K562 (cell line): ENCODE results near the gene GOLGA8A. TPM values are rescaled to one million over a fixed set of nuclear protein-coding genes. Genes with fewer than 3 reads are reported as not detected.

Experiments used
- BRD4 ChIP-seq: fragments of 200-600 bp; sonication (generic); IDR thresholded peaks from 2 replicates; pipeline ENCODE4 v1.6.1; 2017; ENCODE audit warnings: inconsistent platforms
- BRF1 ChIP-seq: IDR thresholded peaks from 3 replicates; pipeline ENCODE4 v1.6.1; 2011; ENCODE audit warnings: borderline replicate concordance, mild to moderate bottlenecking; ENCODE audit not compliant: insufficient read length; ENCODE audit errors: extremely low read depth
- CBX1 ChIP-seq: sonication (generic); IDR thresholded peaks from 2 replicates; pipeline ENCODE4 v1.6.1; 2016; ENCODE audit warnings: antibody characterized with exemption, low read depth, mild to moderate bottlenecking
- CSDE1 ChIP-seq, 2 experiments: fragments of 450-650 bp; IDR thresholded peaks; 2 replicates each; pipeline ENCODE4 v1.6.1; 2016; ENCODE audit warnings: mild to moderate bottlenecking in 1 of 2
- GATAD2A ChIP-seq: fragments of 450-650 bp; IDR thresholded peaks from 2 replicates; pipeline ENCODE4 v1.6.1; 2017
- HLTF ChIP-seq: fragments of 450-650 bp; IDR thresholded peaks from 2 replicates; pipeline ENCODE4 v1.6.1; 2016
- HMG20A ChIP-seq: fragments of 450-650 bp; formaldehyde crosslinking; conservative IDR thresholded peaks from 2 replicates; pipeline ENCODE4 v1.4.0; 2020; ENCODE audit warnings: mild to moderate bottlenecking, mixed read lengths
- JUND ChIP-seq, 2 experiments: IDR thresholded peaks; 2 replicates in 1 of 2; 3 replicates in 1 of 2; pipeline ENCODE4 v1.6.1; 2011; ENCODE audit warnings: borderline replicate concordance in 2 of 2, low read depth in 2 of 2, low read length in 2 of 2, improper control_type of control experiment in 1 of 2, missing biosample characterization in 1 of 2, missing genetic modification characterization in 1 of 2, missing genetic modification reagents in 1 of 2
- L3MBTL2 ChIP-seq: fragments of 450-650 bp; IDR thresholded peaks from 2 replicates; pipeline ENCODE4 v1.6.1; 2016; ENCODE audit warnings: mild to moderate bottlenecking, moderate library complexity
- PHF21A ChIP-seq: fragments of 450-650 bp; IDR thresholded peaks from 2 replicates; pipeline ENCODE4 v1.6.1; 2017; ENCODE audit warnings: low read depth, borderline replicate concordance
- POLR2B ChIP-seq: fragments of 450-650 bp; IDR thresholded peaks from 2 replicates; pipeline ENCODE4 v1.6.1; 2018; ENCODE audit warnings: low read depth; ENCODE audit not compliant: partially characterized antibody
- RBM14 ChIP-seq: fragments of 200-400 bp; formaldehyde crosslinking; IDR thresholded peaks from 2 replicates; pipeline ENCODE4 v1.6.1; 2018; ENCODE audit warnings: low read depth, mild to moderate bottlenecking, low read length, moderate library complexity, borderline replicate concordance; ENCODE audit not compliant: insufficient read depth
- RBM15 ChIP-seq: fragments of 200-400 bp; formaldehyde crosslinking; IDR thresholded peaks from 2 replicates; pipeline ENCODE4 v1.6.1; 2018; ENCODE audit warnings: mild to moderate bottlenecking, low read length, moderate library complexity; ENCODE audit not compliant: insufficient read depth
- RBM34 ChIP-seq: fragments of 200-400 bp; formaldehyde crosslinking; IDR thresholded peaks from 2 replicates; pipeline ENCODE4 v1.6.1; 2018; ENCODE audit warnings: low read length, borderline replicate concordance; ENCODE audit not compliant: insufficient read depth
- SMAD2 ChIP-seq: fragments of 150-350 bp; IDR thresholded peaks from 2 replicates; pipeline ENCODE4 v1.6.1; 2014; ENCODE audit warnings: low read depth, mild to moderate bottlenecking, low read length
- SNIP1 ChIP-seq: fragments of 450-650 bp; IDR thresholded peaks from 2 replicates; pipeline ENCODE4 v1.7.1; 2017; ENCODE audit warnings: low read depth, mild to moderate bottlenecking
- ZFP1 ChIP-seq: fragments of 450-650 bp; formaldehyde crosslinking; IDR thresholded peaks from 2 replicates; pipeline ENCODE4 v1.4.0; 2020; ENCODE audit warnings: mild to moderate bottlenecking, mixed read lengths
- ZNF140 ChIP-seq: fragments of 250-450 bp; sonication (Bioruptor Pico); IDR thresholded peaks from 2 replicates; pipeline ENCODE4 v1.8.0; 2021; ENCODE audit warnings: moderate library complexity, mild to moderate bottlenecking, inconsistent platforms
- polyA plus RNA-seq, 8 experiments: library from polyadenylated mRNA; depleted of rRNA in 4 of 8; stranded (reverse) in 5 of 8; unstranded in 3 of 8; fragments of >200 nt; fragmentation: Nextera tagmentation in 2 of 8; fragmentation: Illumina TruSeq in 1 of 8; extraction: Ambion mirVana in 2 of 8; extraction: Trizol in 1 of 8; gene quantifications; 2 replicates each; pipeline versions ENCODE4 v1.2.1 to v1.2.3, GENCODE V29; 2011 to 2014; ENCODE audit warnings: inconsistent platforms in 1 of 8, missing spikeins in 1 of 8
- total RNA-seq, 7 experiments: library from RNA; depleted of rRNA in 6 of 7; stranded (reverse); fragments of >200 nt in 6 of 7; fragmentation: Illumina TruSeq in 2 of 7; extraction: Trizol in 2 of 7; gene quantifications; 2 replicates each; pipeline versions ENCODE4 v1.2.1 to v1.2.3, GENCODE V29; 2011 to 2021; ENCODE audit warnings: low replicate concordance in 1 of 7
- TF ChIP-seq, protein P1 (sequence below): sonication (generic); formaldehyde crosslinking; IDR thresholded peaks from 2 replicates; pipeline ENCODE4 v1.8.0; 2022; ENCODE audit warnings: mild to moderate bottlenecking, missing genetic modification reagents
- TF ChIP-seq, protein P2 (sequence below): fragments of 250-450 bp; sonication (Bioruptor Pico); IDR thresholded peaks from 2 replicates; pipeline ENCODE4 v1.5.0; 2020; ENCODE audit warnings: mild to moderate bottlenecking
- TF ChIP-seq, protein P3 (sequence below): fragments of 450-650 bp; formaldehyde crosslinking; IDR thresholded peaks from 2 replicates; pipeline ENCODE4 v1.4.0; 2022; ENCODE audit warnings: missing genetic modification characterization
- TF ChIP-seq, protein P4 (sequence below), 2 experiments: IDR thresholded peaks; 2 replicates each; pipeline ENCODE4 v1.6.1; 2011; ENCODE audit warnings: borderline replicate concordance in 1 of 2, control low read depth in 1 of 2, low read depth in 1 of 2, low read length in 1 of 2, mild to moderate bottlenecking in 1 of 2, mixed read lengths in 1 of 2, moderate library complexity in 1 of 2; ENCODE audit not compliant: insufficient read depth in 1 of 2, insufficient read length in 1 of 2, poor library complexity in 1 of 2, severe bottlenecking in 1 of 2; ENCODE audit errors: extremely low read depth in 1 of 2

The GOLGA8A gene
- total and polyA plus RNA-seq, 9 of the 15 experiments (the other 6 are each of a cell fraction or from before 2014, with no cell fraction given): 11.2 to 191 (median 56.3) TPM

DNA sequence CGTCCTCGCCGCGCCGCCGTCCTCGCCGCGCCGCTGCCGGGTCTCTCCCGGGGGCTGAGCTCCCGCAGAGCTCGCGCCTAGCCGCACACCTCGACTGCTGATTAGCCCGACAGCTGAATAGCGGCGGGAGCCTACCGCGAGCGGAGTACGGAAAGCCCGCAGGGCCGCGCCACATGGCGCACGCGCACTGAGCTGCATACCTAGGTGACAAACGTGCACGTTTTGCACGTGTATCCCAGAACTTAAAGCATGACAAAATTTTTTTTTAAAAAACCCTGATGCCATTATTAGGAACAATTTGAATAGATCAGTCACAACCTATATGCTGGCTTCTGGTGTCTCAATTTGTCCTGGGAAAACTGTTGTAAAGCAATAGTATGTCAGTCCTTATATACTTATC is at the start of gene GOLGA8A (continued):
- TF ChIP-seq ZFP1 (CRISPR knock-in tag) (no peak), POLR2B (no peak), HLTF (no peak), ZNF140 (CRISPR knock-in tag) (no peak), CSDE1 (IDR thresholded peaks at IDR 0.05) (no peak), SNIP1 (no peak), HMG20A (CRISPR knock-in tag) (no peak), CBX1 (no peak), GATAD2A (no peak), L3MBTL2 (peak; percentile 97), BRF1 (no peak), JUND (IDR thresholded peaks at IDR 0.05; ENCODE audit: borderline replicate concordance, low read depth, low read length) (peak; percentile 20; the same call in 1 of the 2 replicates), JUND (tag; IDR thresholded peaks at IDR 0.05; ENCODE audit: borderline replicate concordance, low read depth, low read length) (no peak), RBM15 (no peak), SMAD2 (no peak), BRD4 (no peak), RBM34 (no peak), RBM14 (no peak), PHF21A (no peak)
- TF ChIP-seq, protein P1, sequence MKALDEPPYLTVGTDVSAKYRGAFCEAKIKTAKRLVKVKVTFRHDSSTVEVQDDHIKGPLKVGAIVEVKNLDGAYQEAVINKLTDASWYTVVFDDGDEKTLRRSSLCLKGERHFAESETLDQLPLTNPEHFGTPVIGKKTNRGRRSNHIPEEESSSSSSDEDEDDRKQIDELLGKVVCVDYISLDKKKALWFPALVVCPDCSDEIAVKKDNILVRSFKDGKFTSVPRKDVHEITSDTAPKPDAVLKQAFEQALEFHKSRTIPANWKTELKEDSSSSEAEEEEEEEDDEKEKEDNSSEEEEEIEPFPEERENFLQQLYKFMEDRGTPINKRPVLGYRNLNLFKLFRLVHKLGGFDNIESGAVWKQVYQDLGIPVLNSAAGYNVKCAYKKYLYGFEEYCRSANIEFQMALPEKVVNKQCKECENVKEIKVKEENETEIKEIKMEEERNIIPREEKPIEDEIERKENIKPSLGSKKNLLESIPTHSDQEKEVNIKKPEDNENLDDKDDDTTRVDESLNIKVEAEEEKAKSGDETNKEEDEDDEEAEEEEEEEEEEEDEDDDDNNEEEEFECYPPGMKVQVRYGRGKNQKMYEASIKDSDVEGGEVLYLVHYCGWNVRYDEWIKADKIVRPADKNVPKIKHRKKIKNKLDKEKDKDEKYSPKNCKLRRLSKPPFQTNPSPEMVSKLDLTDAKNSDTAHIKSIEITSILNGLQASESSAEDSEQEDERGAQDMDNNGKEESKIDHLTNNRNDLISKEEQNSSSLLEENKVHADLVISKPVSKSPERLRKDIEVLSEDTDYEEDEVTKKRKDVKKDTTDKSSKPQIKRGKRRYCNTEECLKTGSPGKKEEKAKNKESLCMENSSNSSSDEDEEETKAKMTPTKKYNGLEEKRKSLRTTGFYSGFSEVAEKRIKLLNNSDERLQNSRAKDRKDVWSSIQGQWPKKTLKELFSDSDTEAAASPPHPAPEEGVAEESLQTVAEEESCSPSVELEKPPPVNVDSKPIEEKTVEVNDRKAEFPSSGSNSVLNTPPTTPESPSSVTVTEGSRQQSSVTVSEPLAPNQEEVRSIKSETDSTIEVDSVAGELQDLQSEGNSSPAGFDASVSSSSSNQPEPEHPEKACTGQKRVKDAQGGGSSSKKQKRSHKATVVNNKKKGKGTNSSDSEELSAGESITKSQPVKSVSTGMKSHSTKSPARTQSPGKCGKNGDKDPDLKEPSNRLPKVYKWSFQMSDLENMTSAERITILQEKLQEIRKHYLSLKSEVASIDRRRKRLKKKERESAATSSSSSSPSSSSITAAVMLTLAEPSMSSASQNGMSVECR (CRISPR knock-in tag): peak; percentile 46; the same call in 1 of the 2 replicates
- TF ChIP-seq, protein P2, sequence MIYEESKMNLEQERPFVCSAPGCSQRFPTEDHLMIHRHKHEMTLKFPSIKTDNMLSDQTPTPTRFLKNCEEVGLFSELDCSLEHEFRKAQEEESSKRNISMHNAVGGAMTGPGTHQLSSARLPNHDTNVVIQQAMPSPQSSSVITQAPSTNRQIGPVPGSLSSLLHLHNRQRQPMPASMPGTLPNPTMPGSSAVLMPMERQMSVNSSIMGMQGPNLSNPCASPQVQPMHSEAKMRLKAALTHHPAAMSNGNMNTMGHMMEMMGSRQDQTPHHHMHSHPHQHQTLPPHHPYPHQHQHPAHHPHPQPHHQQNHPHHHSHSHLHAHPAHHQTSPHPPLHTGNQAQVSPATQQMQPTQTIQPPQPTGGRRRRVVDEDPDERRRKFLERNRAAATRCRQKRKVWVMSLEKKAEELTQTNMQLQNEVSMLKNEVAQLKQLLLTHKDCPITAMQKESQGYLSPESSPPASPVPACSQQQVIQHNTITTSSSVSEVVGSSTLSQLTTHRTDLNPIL (CRISPR knock-in tag): no peak
- TF ChIP-seq, protein P3, sequence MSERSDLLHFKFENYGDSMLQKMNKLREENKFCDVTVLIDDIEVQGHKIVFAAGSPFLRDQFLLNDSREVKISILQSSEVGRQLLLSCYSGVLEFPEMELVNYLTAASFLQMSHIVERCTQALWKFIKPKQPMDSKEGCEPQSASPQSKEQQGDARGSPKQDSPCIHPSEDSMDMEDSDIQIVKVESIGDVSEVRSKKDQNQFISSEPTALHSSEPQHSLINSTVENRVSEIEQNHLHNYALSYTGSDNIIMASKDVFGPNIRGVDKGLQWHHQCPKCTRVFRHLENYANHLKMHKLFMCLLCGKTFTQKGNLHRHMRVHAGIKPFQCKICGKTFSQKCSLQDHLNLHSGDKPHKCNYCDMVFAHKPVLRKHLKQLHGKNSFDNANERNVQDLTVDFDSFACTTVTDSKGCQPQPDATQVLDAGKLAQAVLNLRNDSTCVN (CRISPR knock-in tag): no peak
- TF ChIP-seq, protein P4, sequence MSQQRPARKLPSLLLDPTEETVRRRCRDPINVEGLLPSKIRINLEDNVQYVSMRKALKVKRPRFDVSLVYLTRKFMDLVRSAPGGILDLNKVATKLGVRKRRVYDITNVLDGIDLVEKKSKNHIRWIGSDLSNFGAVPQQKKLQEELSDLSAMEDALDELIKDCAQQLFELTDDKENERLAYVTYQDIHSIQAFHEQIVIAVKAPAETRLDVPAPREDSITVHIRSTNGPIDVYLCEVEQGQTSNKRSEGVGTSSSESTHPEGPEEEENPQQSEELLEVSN (IDR thresholded peaks at IDR 0.05; ENCODE audit: borderline replicate concordance in 1 of 2, extremely low read depth in 1 of 2, insufficient read depth in 1 of 2, insufficient read length in 1 of 2, low read depth in 1 of 2, low read length in 1 of 2, poor library complexity in 1 of 2, severe bottlenecking in 1 of 2): peak; percentile 95 to 99
